Measurements from ENCODE around the gene CAMKK1.

Gene CAMKK1

GRCh38 chr17:3821101-3821500 lies 71.8 kb downstream of the CAMKK1 start:
- no peak for DNase-seq (ENCODE audit: insufficient read length, low spot score)
- no peak for TF ChIP-seq POLR2A (IDR thresholded peaks at IDR 0.05; ENCODE audit: low read depth, low read length)
- FAIRE-seq: no peak

GRCh38 chr17:3818786-3819185 lies 74.1 kb downstream of the CAMKK1 start:
- TF ChIP-seq POLR2A (IDR thresholded peaks at IDR 0.05; ENCODE audit: low read depth, low read length): no peak
- no peak for DNase-seq (ENCODE audit: insufficient read length, low spot score)

GRCh38 chr17:3817851-3818605 lies 74.8 kb downstream of the CAMKK1 start:
- no peak for DNase-seq (ENCODE audit: insufficient read length, low spot score)

More at GRCh38 chr17:3818786-3819185, 74.1 kb downstream of the CAMKK1 start:
- FAIRE-seq: no peak

GRCh38 chr17:3815925-3816324 lies 76.9 kb downstream of the CAMKK1 start:
- FAIRE-seq (no peak), DNase-seq (ENCODE audit: insufficient read length, low spot score) (no peak)
- TF ChIP-seq POLR2A (IDR thresholded peaks at IDR 0.05; ENCODE audit: low read depth, low read length): no peak

More at GRCh38 chr17:3817851-3818605, 74.8 kb downstream of the CAMKK1 start:
- no peak for FAIRE-seq
- no peak for TF ChIP-seq POLR2A (IDR thresholded peaks at IDR 0.05; ENCODE audit: low read depth, low read length)

- FAIRE-seq: no peak
- no peak for TF ChIP-seq POLR2A (IDR thresholded peaks at IDR 0.05; ENCODE audit: low read depth, low read length)
- no peak for DNase-seq (ENCODE audit: insufficient read length, low spot score)
Measured at GRCh38 chr17:3815122-3815521, 77.7 kb downstream of the CAMKK1 start.

GRCh38 chr17:3814361-3814760 lies 78.5 kb downstream of the CAMKK1 start:
- DNase-seq (ENCODE audit: insufficient read length, low spot score) (no peak), FAIRE-seq (no peak)
- TF ChIP-seq POLR2A (IDR thresholded peaks at IDR 0.05; ENCODE audit: low read depth, low read length): no peak

GRCh38 chr17:3813171-3813570 lies 79.7 kb downstream of the CAMKK1 start:
- DNase-seq (ENCODE audit: insufficient read length, low spot score): no peak
- TF ChIP-seq POLR2A (IDR thresholded peaks at IDR 0.05; ENCODE audit: low read depth, low read length): no peak
- no peak for FAIRE-seq

- FAIRE-seq (no peak), DNase-seq (ENCODE audit: insufficient read length, low spot score) (no peak)
- no peak for TF ChIP-seq POLR2A (IDR thresholded peaks at IDR 0.05; ENCODE audit: low read depth, low read length)
Measured at GRCh38 chr17:3812771-3813170, 80.1 kb downstream of the CAMKK1 start.

- DNase-seq (ENCODE audit: insufficient read length, low spot score) (no peak), FAIRE-seq (no peak)
- no peak for TF ChIP-seq POLR2A (IDR thresholded peaks at IDR 0.05; ENCODE audit: low read depth, low read length)
Measured at GRCh38 chr17:3812284-3812683, 80.6 kb downstream of the CAMKK1 start.
